HG02759 (cell line): ENCODE results near the gene TRAF1.
A peak's percentile ranks its signal among the peaks of the same experiment; 100 is the strongest.

Source experiments
- ATAC-seq: cut with Tn5 transposase; IDR thresholded peaks from one replicate; pipeline ENCODE4 v1.9.1; 2021; ENCODE audit warnings: mild to moderate bottlenecking, moderate library complexity; ENCODE audit not compliant: unreplicated experiment

The TRAF1 gene

GRCh38 chr9:120941046-120941770, 14.6 kb upstream of the TRAF1 start:
- no peak for ATAC-seq

DNA sequence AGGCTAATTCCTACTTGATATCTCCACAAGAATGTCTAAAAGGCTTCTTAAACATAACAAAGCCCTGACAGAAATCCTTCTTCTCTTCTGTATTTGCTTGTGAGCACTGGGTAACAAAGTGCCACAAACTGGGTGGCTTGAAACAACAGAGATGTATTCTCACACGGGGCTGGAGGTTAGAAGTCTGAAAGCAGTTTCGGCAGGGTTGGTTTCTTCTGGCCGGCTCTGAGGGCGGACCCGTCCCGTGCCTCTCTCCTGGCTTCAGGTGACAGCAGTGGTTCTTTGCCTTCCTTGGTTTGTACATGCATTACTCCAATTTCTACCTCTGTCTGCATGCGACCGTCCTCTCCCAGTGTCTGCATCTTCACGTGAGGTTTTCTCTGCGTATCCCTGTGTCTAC, 14.0 kb upstream of the TRAF1 start:
- no peak for ATAC-seq

GRCh38 chr9:120938851-120939250, 12.3 kb upstream of the TRAF1 start:
- ATAC-seq: no peak

- ATAC-seq: no peak
Observed at GRCh38 chr9:120937596-120937995, 11.0 kb upstream of the TRAF1 start.

GRCh38 chr9:120937127-120937526, 10.5 kb upstream of the TRAF1 start:
- ATAC-seq: no peak

DNA sequence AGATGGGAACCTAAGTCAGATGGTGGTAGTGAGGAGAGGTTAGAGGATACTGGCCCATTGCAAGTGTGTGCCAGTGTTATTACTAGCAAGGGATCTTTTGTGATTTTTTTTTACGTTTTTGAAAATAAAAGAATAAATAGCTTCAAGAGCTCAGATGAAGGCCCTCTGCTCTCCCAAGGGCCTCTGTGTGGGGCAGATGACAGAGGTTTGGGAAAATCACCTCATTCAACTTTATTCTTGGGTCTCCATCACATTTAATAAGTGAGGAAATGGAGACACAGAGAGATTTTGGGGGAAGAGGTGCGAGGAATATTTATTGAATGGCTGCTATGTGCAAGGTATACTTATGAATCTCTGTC, 10.1 kb upstream of the TRAF1 start:
- no peak for ATAC-seq

DNA sequence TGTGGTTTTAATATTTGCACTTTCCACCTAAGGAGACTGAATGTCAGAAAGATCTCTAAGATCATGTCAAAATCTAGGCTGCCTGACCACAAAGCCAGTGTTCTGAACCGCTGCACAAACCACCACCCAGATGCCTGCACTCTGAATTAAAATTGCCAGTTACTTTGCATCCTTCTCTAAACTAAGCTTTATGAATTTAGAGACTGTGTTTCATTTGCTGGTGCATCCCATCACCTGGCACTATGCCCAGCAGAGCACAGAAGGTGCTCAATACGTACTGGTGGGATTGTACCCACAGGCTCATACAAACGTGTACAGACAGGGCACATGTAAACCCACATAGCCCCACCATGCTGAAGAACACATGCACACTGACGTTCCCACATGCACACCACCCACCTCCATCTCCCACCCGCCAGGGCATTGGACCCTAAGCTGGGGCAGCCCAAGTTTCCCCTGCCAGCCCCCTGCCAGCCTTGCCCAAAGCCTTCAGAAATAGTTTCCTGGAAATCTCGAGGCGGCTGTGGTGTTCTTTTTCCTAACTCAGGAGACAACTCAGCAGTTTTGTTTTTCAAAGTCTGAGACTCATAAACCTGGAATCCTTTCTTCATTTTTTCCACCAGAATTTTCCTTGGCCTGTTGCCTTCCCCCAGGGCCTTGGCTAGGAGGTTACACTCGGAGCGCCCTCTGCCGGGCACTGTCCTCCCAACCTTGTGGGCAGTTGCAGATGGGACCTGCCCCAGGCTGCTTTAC, 9.6 kb upstream of the TRAF1 start:
- ATAC-seq: peak; percentile 43

- ATAC-seq: no peak
Observed at GRCh38 chr9:120935383-120935857, 8.8 kb upstream of the TRAF1 start.

DNA sequence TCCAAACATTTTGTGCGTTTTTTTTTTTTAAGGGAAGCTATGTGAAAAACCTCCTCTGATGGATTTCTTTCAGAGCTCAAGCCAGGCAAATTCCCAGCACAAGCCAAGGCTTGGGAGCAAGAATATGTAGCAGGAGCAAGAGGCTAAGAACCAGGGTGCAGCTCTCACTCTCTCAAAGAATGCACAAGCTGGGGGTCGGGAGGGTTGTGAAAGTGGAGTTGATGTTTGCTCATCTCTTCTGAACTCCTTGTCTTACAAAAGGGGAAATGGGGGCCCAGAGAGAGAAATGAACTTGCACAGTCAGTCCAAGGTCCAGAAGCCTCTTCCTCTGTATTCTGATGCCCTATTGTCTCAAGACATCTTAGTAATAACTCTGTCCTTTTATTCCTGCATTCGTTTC, 7.7 kb upstream of the TRAF1 start:
- no peak for ATAC-seq

- ATAC-seq: no peak
Observed at GRCh38 chr9:120933310-120934055, 6.9 kb upstream of the TRAF1 start.

DNA sequence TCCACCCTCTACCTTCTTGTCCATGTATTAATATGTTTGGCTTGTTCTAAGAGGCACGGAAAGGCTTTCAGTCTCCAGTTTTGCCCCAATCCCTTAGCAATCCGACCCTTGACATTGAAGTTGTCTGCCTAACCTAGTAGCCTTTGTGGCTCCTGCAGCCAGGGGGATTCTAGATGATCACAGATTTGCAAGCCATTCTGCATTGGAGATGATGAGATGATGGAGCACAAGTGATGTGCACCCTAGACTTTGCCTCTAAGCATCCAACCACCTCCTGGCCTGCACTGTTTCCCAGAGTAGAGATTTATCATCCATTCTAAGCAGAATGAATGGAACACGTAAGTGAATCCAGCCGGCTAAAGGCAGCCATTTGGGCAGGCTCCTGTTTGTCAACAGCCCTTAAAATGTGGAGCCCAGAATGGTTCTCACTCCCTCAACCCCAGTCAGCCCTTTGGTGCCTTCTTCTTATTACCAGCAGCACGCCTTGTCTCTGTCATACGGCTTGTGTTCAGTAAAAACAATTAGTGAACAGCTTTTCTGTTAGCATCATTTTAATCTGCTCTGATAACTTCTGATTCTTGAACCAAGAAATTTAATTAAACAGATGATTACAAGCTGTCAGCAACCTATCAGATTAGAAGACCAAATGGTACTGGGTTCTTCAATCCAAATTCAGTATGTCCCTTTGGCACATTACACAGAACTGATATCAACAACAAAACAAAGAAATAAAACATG, 5.7 kb upstream of the TRAF1 start:
- ATAC-seq: no peak

- peak; percentile 49 for ATAC-seq
Observed at GRCh38 chr9:120931231-120932085, 4.9 kb upstream of the TRAF1 start.

DNA sequence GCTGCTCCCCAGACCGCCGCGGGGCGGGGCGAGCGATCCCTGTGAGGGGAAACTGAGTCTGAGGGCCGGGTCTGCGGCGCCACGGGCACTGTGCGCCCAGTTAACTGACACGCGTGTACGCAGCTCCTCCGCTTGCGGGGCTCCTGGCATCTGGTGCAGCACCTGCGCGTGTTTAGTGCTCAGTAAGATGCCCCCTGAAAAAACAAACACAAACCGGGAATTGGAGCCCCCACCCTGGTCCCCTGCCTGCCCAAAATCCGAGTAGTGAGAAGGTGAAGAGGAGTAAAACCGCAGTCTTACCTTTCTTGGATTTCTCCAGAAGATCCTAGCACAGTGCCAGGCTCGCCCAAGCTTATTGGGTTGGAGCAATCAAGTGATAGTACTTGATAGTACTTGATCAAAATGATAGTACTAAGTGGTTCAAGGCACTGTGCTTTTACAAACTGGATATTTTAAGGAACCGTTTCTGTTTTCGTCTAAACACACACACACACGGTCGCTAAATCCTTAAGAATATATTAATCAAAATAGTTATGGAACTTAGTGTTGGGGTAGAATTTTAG, 2.7 kb upstream of the TRAF1 start:
- no peak for ATAC-seq

DNA sequence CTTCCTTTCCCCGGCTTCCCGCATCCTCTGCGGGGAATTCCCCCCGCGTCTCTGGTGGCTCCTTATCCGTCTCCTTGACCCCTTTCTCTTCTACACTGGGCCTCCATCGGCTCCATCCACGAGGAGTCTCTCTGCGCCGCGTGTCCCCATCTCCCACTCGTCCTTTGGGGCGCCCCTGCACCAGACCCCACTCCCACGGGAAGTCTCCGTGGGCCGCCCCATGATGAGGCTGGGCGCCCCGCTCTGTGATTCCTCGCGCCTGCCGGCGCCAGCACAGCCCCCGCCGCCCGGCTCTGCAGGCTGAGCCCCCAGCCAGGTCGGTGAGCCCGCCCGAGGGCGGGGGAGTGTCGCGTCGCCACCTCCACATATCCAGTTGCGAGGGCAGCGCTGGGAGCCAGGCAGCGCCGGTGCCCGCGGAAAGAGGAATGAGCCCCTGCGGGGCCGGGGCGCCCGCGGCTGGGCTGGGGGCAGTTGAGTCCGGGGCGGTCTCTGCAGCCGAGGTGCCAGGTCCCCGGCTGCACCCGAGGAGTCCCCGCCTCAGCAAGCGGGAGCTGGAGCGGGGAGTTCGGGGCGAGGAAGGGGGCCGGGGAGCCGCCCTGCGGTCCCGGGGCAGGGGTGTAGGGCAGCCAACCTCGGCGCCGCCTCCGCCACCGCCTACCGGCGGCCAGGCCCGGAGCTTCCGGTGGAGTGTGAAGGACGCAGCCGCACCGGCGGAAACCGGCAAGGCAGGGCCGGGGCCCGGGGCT, 2.1 kb upstream of the TRAF1 start:
- ATAC-seq: peak; percentile 37

DNA sequence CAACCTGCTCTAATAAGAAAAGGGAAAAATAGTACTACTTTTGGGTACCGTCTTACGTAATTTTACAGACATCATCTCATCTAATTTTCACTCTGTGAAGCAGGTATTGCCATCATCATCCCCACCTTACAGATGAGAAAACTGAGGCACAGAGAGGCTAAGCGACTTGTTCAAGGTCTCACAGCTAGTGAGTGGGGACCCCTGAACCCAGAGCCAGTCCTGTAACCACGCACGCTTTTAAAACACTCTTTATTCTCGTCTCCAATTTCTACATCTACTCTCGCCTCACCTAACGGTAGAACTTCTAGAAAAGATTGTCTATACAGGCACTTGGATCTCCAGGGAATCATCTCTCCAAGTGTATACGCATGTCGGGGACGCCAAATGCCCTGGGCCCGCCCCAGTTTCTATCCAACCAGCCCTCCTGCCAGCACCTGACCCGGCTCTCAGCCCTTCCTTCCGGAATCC, 1.5 kb upstream of the TRAF1 start:
- ATAC-seq: peak; percentile 2

DNA sequence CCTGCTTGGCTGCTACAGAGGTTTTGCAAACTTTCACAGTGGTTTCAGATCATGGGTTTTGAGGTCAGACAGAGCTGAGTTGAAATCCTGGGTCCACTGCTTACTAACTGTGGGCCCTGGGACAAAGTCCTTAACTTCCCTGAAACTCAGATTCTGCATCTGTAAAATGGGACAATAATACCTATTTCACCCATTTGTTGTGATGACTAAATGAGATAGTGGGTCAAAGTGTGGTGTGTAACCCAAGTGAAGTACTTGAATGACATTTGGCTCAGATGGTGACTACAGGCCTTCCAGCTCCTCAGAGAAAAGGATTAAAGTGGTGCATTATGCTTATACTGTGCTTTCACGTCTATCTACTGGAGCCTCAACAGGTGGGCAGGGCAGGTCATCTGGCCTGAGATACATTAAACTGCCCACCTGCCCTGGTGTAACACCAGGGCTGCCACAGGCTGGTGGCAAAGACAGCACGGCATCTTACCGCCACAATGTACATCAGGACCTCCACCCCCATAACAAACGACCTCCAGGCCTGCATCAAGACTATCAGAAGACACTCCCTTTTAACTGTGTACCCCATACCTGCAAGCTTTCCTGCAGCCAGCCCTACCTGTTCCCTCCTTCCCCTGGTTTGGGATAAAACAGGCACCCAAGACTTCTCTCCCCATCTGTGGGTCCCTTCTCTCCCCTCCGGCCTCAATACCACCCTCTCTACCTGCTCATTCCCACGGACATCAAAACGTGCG, 846 bp upstream of the TRAF1 start:
- no peak for ATAC-seq

DNA sequence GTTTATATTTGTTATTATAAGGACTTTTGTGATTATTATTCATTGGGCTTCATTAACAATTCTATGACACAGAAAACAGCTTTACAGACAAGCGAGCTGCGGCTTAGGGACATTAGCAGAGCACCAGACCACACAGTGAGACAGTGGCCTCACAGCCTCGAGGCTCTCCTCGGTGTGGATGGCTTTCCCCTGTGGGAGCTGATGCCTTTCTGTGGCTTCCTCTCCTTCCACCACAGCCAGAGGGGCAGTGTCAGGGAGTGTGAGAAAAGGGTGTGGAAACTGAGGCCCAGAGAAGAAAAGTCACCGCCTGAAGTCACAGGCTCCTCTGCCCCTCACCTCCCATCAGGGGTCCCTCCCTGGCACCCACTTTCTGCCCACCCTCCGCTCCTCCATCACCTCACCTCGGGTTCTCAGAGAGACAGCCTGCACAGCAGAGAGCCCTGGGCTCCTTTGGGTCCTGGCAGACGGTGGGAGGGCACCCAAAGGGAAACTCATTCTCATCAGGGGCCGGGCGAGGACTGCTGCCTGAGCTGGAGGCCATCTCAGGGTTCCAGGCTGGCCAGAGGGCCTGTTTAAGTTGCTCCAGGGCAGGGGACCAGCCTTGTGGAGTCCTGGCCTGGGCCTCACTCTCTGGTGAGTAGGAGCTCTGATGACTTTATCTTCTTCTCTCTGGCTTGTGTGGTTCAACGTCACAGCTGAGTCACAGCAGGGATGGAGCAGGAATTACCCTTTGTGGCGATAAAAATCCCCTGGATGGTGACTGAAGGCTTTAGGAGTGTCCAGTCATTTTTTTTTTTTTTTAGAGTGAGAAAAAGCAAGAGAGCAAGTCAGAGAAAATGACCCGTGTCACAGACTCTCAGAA, 830 bp downstream of the TRAF1 start:
- peak; percentile 46 for ATAC-seq
